ENCODE results near the gene MND1.

The MND1 gene

DNA sequence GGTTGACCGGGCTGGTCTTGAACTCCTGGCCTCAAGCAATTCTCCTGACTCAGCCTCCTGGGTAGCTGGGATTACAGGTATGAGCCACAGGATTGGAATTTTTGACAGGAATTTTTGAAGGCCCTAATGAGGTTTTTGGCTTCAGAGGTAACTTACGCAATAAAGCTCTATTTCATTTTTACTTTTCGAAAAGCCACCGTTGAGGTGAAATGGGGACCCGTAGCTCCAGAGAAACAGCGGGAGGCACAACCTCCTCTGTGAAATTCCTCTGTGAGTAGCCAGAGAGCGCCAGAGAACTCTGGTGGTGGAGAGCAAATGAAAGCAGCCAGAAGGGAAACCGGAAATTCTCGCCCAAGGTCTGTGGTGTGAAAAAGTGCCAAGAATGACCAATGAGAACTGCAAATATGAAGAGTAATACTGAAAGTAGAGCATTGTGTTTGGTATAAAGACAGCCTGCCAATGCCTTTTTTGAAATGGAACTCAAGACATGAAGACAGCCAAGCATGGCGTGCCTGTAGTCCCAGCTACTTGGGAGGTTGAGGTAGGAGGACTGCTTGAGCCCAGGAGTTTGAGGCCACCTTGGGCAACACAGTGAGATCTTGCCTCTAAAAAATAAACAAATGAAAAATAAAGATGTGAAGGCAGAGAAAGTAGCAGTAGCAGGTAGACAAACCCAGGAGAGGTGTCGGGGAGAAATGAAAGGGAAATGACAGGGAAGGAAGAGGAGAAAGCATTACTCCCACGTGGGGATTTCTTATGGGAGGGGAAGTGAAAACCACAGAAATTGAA, 88.7 kb downstream of the MND1 start:
- peak; percentile 88 for DNase-seq (ENCODE audit: low read depth)
- peak; percentile 80 for TF ChIP-seq CTCF (IDR thresholded peaks at IDR 0.05; ENCODE audit: insufficient read depth, low read depth, low read length, missing control alignments)
- no peak overlapping the region for H3K4me3 ChIP-seq (ENCODE audit: low read length)

- DNase-seq (ENCODE audit: low read depth), result no peak
- no peak for TF ChIP-seq CTCF (IDR thresholded peaks at IDR 0.05; ENCODE audit: insufficient read depth, low read depth, low read length, missing control alignments)
- H3K4me3 ChIP-seq (ENCODE audit: low read length), result no peak overlapping the region
These were observed 89.2 kb downstream of the MND1 start for GRCh38 chr4:153433754-153434105.

- TF ChIP-seq CTCF (IDR thresholded peaks at IDR 0.05; ENCODE audit: insufficient read depth, low read depth, low read length, missing control alignments), result no peak
- DNase-seq (ENCODE audit: low read depth), result no peak
- no peak overlapping the region for H3K4me3 ChIP-seq (ENCODE audit: low read length)
These were observed 89.7 kb downstream of the MND1 start for GRCh38 chr4:153434190-153434589.

DNA sequence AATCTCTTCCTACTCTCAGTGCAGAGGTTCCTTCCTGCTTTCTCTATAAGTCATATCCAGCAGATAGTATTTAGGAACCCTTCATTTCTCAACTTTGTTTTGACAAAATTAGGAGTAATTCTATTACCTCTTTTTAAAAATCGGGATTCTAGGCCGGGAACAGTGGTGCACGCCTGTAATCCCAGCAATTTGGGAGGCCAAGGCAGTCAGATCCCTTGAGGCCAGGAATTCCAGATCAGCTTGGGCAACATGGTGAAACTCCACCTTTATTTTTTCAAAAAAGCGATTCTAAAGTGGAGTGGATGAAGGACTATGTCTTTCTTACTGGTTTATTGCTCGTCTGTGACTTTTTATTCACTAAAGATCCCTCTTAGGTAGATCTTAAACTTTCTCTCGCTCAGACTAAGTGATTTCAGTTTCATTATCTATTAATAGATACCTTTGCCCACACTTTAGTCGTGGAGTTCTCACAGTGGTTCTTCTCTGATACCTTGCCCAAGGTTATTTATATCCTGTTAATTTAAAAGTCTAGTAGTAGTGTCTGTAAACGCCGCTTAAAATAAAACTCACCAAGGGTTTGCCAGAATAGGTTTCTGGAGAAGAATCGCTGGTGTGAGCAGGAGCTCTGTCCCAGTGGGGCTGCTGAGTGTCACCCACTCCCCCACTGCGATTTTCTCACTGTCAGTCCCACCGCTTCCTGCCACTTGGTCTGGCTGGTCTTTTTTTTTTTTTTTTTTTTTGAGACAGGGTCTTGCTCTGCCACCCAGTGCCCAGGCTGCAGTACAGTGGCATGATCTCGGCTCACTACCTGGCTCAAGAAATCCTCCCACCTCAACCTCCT, 94.6 kb downstream of the MND1 start:
- no peak overlapping the region for H3K4me3 ChIP-seq (ENCODE audit: low read length)
- DNase-seq (ENCODE audit: low read depth), result no peak
- TF ChIP-seq CTCF (IDR thresholded peaks at IDR 0.05; ENCODE audit: insufficient read depth, low read depth, low read length, missing control alignments), result no peak

- H3K4me3 ChIP-seq (ENCODE audit: low read length), result no peak overlapping the region
- no peak for TF ChIP-seq CTCF (IDR thresholded peaks at IDR 0.05; ENCODE audit: insufficient read depth, low read depth, low read length, missing control alignments)
- no peak for DNase-seq (ENCODE audit: low read depth)
These were observed 95.3 kb downstream of the MND1 start for GRCh38 chr4:153439831-153440230.

- no peak overlapping the region for H3K4me3 ChIP-seq (ENCODE audit: low read length)
- DNase-seq (ENCODE audit: low read depth), result no peak
- no peak for TF ChIP-seq CTCF (IDR thresholded peaks at IDR 0.05; ENCODE audit: insufficient read depth, low read depth, low read length, missing control alignments)
These were observed 96.0 kb downstream of the MND1 start for GRCh38 chr4:153440475-153440874.

Measured in epithelial cell of esophagus (primary cell).